ENCODE results near the gene TBCD. TPM values are rescaled to one million over a fixed set of nuclear protein-coding genes. Genes with fewer than 3 reads are reported as not detected.

Gene TBCD
- total RNA-seq, 2 donors from 2014 or later, result 64.0 to 123 TPM

GRCh38 chr17:82900741-82901140 lies 148.9 kb downstream of the TBCD start:
- no peak overlapping the region for H3K27ac ChIP-seq
- TF ChIP-seq POLR2AphosphoS5 (IDR thresholded peaks at IDR 0.05) (no peak), POLR2A (IDR thresholded peaks at IDR 0.05) (no peak)
- no peak overlapping the region for H3K4me3 ChIP-seq
- H3K36me3 ChIP-seq, result no peaks in the 10 kb centered on the region
- no peaks in the 10 kb centered on the region for H3K4me1 ChIP-seq (replicated peaks)
- H3K27me3 ChIP-seq (replicated peaks; ENCODE audit: insufficient read depth), result no peaks in the 10 kb centered on the region
- DNase-seq (ENCODE audit: low spot score), result no peak
- WGBS, result 93% methylated on average over 19 of the region's 19 CpGs
- H3K9me3 ChIP-seq, result no peaks in the 10 kb centered on the region
- intact Hi-C loops (cut with DNase I), result no loop called here

DNA sequence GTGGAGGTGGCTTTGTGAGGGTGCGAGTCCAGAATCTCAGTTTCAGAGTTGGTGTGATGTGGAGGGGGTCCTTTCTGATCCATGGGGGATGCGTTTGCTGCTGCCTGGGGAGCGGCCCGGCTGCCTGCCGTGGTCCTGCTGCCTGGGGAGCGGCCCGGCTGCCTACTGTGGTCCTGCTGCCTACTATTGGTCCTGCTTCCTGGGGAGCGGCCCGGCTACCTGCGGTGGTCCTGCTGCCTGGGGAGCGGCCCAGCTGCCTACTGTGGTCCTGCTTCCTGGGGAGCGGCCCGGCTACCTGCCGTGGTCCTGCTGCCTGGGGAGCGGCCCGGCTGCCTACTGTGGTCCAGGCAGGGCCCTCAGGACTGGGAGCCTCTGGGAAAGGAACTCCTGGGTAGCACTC lies 149.5 kb downstream of the TBCD start:
- intact Hi-C loops (cut with DNase I), result no loop called here
- no peaks in the 10 kb centered on the region for H3K36me3 ChIP-seq

GRCh38 chr17:82901856-82902255 lies 150.0 kb downstream of the TBCD start:
- no peak for DNase-seq (ENCODE audit: low spot score)
- Histone ChIP-seq H3K27ac (no peak overlapping the region), H3K4me3 (no peak overlapping the region), H3K9me3 (no peaks in the 10 kb centered on the region), H3K27me3 (replicated peaks; ENCODE audit: insufficient read depth) (no peaks in the 10 kb centered on the region), H3K4me1 (replicated peaks) (no peaks in the 10 kb centered on the region), H3K36me3 (no peaks in the 10 kb centered on the region)
- intact Hi-C loops (cut with DNase I), result no loop called here
- TF ChIP-seq, protein P1, sequence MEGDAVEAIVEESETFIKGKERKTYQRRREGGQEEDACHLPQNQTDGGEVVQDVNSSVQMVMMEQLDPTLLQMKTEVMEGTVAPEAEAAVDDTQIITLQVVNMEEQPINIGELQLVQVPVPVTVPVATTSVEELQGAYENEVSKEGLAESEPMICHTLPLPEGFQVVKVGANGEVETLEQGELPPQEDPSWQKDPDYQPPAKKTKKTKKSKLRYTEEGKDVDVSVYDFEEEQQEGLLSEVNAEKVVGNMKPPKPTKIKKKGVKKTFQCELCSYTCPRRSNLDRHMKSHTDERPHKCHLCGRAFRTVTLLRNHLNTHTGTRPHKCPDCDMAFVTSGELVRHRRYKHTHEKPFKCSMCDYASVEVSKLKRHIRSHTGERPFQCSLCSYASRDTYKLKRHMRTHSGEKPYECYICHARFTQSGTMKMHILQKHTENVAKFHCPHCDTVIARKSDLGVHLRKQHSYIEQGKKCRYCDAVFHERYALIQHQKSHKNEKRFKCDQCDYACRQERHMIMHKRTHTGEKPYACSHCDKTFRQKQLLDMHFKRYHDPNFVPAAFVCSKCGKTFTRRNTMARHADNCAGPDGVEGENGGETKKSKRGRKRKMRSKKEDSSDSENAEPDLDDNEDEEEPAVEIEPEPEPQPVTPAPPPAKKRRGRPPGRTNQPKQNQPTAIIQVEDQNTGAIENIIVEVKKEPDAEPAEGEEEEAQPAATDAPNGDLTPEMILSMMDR (IDR thresholded peaks at IDR 0.05), result no peak
- WGBS, result 89% methylated on average over 16 of the region's 16 CpGs

More for the DNA sequence above, 149.5 kb downstream of the TBCD start:
- Histone ChIP-seq H3K4me1 (replicated peaks) (no peaks in the 10 kb centered on the region), H3K27ac (no peak overlapping the region), H3K4me3 (no peak overlapping the region), H3K27me3 (replicated peaks; ENCODE audit: insufficient read depth) (no peaks in the 10 kb centered on the region), H3K9me3 (no peaks in the 10 kb centered on the region)
- TF ChIP-seq, protein P1 (IDR thresholded peaks at IDR 0.05), result no peak
- TF ChIP-seq POLR2AphosphoS5 (IDR thresholded peaks at IDR 0.05), result no peak
- no peak for TF ChIP-seq POLR2A (IDR thresholded peaks at IDR 0.05)
- 98% methylated on average over 16 of the region's 16 CpGs for WGBS
- no peak for DNase-seq (ENCODE audit: low spot score)

GRCh38 chr17:82902972-82903874 lies 151.4 kb downstream of the TBCD start:
- Histone ChIP-seq H3K4me1 (replicated peaks) (no peaks in the 10 kb centered on the region), H3K27ac (no peak overlapping the region), H3K27me3 (replicated peaks; ENCODE audit: insufficient read depth) (no peaks in the 10 kb centered on the region), H3K4me3 (no peak overlapping the region), H3K36me3 (no peaks in the 10 kb centered on the region), H3K9me3 (no peaks in the 10 kb centered on the region)
- intact Hi-C loops (cut with DNase I), result no loop called here
- TF ChIP-seq, protein P1 (IDR thresholded peaks at IDR 0.05), result no peak
- TF ChIP-seq POLR2AphosphoS5 (IDR thresholded peaks at IDR 0.05) (no peak), POLR2A (IDR thresholded peaks at IDR 0.05) (no peak)
- no peak for DNase-seq (ENCODE audit: low spot score)
- WGBS, result 94% methylated on average over 32 of the region's 37 CpGs

DNA sequence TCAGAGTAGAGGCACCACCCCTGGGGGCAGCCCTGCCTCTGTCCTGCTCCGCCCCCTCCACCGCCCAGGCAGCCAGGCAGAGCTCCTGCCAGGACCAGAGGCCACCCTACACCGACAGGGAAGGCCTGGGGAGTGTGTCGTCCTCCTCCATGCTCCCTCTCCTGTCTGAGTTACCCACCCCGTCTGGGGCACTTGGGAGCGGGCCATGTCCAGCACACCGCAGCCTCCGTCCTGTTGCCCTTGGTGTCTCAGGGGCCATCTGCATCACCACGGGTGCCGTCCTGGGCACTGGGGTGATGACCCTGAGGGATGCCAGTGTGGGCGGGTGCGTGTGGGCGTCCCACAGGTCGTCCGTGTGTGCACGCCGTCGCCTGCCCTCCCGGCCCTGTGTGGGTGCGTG lies 153.3 kb downstream of the TBCD start:
- no peaks in the 10 kb centered on the region for H3K4me1 ChIP-seq (replicated peaks)
- H3K27ac ChIP-seq, result no peak overlapping the region
- TF ChIP-seq POLR2AphosphoS5 (IDR thresholded peaks at IDR 0.05) (no peak), POLR2A (IDR thresholded peaks at IDR 0.05) (no peak)
- TF ChIP-seq, protein P1 (IDR thresholded peaks at IDR 0.05), result no peak
- H3K27me3 ChIP-seq (replicated peaks; ENCODE audit: insufficient read depth), result no peaks in the 10 kb centered on the region
- no peaks in the 10 kb centered on the region for H3K36me3 ChIP-seq
- DNase-seq (ENCODE audit: low spot score), result no peak
- 87% methylated on average over 17 of the region's 20 CpGs for WGBS
- H3K9me3 ChIP-seq, result no peaks in the 10 kb centered on the region
- intact Hi-C loops (cut with DNase I), result no loop called here
- no peak overlapping the region for H3K4me3 ChIP-seq
